NCI-H524 treated with DMSO at 0.1 percent for 48 hours (cell line): ENCODE data around the gene PHYHD1.

Experiments used
- DNase-seq: peaks from one replicate; lab custom pipeline; 2025; lab: John Stamatoyannopoulos, UW

The PHYHD1 gene

DNA sequence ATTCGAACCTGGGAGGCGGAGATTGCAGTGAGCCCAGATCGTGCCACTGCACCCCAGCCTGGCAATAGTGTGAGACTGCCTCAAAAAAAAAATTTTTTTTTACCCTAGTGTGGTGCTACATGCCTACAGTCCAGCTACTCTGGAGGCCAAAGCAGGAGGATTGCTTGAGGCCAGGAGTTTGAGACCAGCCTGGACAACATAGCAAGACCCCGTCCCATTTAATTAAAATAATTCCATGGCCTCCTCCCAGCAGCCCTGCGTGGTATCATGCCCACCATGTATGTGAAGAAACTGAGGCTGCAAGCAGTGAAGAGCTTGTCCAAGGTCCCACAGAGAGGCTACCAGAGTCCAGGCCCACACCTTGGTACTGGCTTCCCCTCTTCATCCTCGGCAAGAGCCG is 19.4 kb upstream of the PHYHD1 start:
- no peak for DNase-seq

DNA sequence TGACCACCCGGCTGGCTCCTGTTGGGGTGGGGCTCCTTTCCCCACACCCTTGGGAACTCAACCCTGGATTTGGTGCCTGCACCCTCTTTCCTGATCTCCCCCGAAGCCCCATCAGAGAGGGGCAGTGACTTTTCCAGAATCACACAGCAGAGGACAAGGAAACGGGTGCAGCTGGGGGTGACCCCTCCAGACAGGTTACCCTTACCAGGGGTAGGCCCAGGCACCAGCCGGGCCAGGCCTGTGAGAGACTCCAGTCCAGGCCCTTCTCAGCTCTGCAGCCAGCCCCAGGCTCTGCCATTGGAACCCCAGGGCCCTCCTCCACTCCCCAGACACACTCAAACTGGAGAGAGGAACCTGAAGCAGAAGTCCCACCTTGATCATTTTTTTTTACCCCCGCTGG is 19.0 kb upstream of the PHYHD1 start:
- DNase-seq: no peak

DNA sequence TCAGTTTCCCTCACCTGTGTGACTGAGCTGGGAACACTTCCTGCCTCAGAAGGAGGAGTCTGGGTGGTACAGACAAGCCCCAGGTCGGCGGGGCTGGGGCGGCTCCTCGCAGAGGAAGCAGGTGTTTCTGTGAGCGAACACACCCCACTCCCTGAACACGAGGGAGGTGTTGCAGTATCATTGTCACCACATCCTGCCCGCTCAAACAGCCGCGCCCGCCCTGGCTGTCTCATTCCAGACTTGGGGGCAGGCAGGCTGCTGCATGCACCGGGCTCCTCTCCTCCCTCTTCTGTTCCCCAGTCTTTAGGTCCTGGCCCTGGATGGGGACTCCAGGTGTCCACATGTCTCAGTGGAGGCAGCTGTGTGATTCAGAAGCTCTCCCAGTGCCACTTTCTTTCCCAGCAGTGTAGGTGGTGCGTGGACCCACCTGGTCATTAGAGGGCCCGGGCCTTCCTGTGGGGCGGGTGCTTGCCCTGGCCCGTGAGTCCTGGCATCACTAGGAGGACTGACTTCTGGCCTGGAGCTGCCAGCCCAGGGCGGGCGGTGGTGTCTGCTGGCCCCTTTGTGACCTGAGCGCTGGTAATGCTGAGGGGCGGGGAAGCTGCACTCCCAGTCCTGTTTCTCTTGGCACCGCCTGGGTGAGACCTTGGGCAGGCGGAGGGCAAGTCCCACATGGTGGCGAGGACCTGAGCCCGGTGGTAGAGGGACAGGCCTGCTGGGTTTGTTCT is 18.3 kb upstream of the PHYHD1 start:
- no peak for DNase-seq

DNA sequence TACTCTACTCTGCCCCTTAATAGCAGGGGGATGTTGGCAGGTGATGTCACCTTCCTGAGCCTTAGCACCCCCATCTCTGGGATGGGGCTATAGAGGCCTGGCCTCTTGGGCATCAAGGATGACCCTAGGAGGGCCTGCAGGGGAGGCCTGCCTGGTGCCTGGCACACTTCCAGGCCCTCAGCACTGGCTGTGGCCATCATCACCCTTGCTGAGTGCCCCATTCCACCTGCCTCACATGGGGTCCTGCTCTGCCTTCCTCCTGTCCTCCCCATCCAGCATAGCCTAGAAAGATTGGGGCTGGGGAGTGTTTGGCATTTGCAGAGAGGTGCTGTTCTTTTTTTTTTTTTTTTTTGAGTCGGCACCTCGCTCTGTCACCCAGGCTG is 17.7 kb upstream of the PHYHD1 start:
- DNase-seq: no peak

DNA sequence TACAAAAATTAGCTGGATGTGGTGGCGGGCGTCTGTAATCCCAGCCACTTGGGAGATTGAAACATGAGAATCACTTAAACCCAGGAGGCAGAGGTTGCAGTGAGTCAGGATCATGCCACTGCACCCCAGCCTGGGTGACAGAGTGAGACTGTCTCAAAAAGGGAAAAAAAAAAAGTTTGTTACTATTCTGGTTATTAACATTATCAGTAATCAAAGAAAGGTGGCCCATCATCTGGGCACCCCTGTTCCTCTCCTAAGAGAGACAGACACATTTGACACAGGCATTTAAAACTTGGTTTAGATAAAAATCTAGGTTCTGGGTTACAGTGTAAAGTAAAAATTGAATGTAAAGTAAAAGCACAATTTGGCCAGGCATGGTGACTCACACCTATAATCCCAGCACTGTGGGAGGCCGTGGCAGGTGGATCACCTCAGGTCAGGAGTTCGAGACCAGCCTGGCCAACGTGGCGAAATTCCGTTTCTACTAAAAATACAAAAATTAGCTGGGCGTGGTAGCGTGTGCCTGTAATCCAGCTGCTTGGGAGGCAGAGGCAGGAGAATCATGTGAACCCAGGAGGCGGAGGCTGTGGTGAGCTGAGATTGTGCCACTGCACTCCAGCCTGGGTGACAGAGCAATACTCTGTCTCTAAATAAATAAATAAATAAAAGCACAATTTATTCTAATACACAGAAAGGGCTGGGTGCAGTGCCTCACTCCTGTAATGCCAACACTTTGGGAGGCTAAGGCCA is 16.7 kb upstream of the PHYHD1 start:
- no peak for DNase-seq

DNA sequence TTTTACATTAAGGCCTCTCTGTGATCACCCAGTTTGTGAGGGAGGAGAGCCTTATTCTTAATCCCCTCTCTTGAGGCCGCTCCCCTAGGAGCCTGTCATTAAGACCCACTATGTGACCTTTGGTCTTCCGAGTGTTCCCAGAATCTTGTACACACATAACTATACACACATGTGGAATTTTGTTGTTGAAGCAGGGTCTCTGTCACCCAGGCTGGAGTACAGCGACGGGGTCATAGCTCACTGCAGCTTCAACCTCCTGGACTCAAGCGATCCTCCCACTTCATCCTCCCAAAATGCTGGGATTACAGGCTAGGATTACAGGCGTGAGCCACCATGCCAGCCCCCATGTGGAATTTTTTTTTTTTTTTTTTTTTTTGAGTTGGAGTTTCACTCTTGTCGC is 14.8 kb upstream of the PHYHD1 start:
- no peak for DNase-seq

DNA sequence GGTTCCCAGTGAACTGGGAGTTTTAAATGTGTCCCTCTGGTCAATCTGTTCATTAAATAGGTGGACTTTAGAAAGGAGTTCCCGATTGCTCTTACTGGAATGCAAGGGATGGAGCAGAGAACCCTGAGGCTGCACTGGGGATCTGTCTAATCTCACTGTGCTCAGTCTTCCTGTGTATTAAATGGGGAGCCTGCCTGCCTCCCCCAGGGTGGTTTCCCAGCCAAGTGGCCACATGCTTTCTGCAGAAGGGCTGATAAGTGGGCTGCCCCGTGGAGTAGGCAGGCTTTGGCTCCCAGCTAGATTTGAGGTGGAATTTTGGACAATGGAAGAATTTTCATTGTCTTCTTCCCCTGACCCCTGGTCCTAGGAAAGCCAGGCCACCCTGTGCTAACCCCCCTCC is 14.0 kb upstream of the PHYHD1 start:
- DNase-seq: no peak

DNA sequence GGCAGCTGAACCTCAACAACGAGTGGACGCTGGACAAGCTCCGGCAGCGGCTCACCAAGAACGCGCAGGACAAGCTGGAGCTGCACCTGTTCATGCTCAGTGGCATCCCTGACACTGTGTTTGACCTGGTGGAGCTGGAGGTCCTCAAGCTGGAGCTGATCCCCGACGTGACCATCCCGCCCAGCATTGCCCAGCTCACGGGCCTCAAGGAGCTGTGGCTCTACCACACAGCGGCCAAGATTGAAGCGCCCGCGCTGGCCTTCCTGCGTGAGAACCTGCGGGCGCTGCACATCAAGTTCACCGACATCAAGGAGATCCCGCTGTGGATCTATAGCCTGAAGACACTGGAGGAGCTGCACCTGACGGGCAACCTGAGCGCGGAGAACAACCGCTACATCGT is 12.4 kb upstream of the PHYHD1 start:
- no peak for DNase-seq

DNA sequence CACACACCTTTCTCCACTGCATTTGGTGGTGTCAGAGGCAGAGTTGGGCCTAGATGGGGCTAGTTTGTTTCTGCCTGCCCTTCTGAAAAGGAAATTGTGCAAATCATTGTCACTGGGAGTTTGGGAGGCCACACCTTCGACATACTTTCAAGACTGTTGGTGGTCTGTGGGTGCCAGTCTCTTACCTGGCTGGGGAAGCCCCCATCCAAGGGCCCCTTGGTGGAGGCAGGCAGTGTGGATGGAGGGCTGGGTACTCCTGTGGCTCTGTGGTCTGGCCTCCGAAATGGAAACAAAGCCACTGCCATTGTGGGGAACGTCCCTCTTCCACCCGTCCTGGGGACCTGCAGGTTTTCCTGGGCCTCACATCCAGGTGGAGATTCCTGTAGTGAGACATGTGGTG is 10.9 kb upstream of the PHYHD1 start:
- no peak for DNase-seq

DNA sequence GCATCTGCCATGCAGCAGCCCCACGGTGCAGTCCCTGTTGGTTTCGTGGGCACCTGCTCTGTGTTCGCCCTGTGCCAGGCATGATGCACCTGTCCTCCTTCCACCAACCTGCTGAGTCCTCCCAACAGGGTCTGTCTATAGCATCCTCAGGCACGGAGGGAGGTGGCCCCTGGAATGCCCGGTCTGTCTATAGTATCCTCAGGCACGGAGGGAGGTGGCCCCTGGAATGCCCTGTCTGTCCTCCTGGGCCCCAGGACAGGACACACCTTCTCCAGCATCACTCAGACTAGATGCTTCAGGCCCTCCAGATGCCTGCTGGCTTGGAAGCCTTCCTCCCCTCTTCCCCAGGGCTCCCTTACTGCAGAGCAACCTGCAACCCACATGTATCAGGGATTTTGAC is 9.9 kb upstream of the PHYHD1 start:
- no peak for DNase-seq

DNA sequence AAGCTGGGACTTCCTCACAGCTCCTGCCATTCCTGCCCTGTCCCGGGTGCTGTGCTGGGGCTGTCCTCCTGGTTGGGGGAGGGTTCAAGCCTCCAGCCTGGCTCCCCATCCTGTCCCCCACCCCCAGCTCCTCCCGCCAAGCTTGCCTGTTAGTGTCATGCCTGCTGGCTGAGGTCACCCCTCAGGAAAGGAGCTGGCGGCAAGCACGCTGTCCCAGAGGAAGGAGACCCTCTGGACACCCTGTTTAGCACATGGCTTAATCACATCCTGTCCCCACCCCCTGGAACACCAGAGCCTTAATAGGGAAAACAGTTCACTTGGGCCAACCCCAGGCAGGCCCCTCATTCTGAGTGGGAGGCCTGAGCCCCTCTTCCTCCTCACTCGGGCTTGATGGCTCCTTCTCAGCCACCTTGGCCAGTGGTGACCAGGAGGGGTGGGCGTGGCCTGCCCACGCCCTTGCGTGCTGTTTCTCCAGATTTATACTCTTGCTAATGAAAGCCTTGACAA is 9.2 kb upstream of the PHYHD1 start:
- DNase-seq: no peak

DNA sequence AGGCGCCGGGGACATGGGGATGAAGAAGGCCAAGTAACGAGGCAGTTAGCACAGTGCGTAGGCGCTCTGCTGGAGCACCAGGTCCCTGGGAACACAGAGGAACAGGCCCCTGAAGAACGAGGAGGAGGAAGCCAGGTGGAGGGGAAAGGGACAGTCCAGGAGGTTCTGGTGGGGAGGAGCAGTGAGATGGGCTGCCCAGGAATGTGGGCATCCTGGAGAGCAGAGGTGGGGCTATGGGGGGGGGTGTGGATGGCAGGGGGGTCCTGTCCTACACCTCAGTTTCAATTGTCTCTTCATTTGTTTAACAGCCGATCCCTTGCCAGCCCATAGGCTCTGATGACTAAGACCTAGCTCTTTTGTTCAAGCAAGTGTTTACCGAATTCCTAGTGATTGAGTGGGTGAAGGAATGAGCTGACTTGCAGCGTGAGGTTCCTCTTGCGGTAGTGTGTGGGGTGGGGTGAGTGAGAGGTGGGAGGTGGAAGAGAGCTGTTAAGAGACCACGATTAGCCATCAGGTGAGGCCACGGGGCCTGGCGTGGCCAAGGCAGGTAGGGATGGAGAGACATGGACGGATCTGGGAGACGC is 8.4 kb upstream of the PHYHD1 start:
- no peak for DNase-seq

DNA sequence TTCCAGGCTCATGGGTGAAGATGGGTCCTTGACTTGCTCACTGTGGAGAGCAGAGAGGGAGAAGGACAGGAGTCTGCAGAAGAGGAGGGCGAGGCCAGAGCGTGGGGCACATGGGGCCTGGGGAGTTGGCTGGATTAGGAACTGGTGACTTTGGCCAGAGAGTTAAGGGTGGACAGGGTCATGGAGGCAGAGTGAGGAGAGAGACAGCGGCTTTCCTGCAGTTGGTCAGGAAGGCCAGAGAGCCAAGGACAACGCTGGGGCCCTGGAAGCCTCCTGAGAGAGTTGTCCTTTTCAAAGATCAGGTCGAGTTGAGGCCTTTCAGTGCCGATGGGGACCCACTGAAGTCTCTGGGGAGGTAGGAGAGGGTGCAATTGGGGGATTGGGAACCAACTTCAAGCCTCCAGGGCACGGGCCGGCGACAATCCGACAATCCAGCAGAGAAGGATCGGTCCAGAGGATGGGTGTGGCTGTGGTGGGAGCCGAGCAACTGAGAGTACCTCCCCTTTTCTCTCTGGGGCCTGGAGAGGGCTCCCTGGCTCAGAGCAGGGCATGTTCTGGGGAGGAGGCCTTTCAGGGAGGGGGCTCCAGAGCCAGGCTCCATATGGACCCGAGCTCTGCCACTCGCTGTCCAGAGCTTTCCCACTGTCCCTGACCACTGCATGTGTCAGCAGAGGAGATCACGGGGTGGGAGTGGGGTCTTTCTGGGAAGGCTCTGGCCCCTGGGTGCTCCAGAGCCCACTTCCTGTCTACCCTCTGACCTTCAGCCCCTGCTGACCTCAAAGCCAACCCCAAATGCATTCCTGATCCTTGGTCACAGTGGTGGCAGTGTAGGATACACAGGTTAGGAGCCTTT is 7.5 kb upstream of the PHYHD1 start:
- no peak for DNase-seq

DNA sequence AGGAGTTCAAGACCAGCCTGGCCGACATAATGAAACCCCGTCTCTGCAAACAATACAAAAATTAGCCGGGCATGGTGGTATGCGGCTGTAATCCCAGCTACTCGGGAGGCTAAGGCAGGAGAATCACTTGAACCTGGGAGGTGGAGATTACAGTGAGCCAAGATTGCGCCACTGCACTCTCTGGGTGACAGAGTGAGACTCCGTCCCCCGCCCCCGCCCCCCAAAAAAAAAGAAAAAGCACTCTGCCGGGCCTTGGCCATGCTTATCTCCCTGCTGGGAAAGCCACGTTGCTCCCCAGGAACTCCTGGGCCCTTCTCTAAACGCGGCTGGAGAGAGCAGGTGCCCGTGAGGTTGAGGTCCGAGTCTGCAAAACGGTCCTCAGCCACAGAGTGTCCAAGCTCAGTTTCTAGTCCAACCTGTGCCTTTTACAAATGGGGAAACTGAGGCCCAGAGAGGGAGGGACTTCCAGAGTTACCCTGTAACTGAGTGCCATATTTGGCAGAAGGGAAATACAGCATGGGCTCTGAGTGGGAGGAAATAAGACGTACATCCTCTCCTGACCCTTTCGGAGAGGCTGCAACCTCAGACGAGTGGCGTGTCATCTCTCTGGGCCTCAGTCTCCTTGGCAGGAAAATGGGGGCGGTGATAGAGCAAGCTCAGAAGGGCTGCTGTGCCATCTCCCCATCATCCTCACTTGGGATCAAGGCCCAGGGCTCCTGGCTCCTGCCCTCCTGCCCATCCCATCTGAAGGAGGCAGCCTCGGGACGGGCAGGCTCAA is 6.6 kb upstream of the PHYHD1 start:
- DNase-seq: no peak

DNA sequence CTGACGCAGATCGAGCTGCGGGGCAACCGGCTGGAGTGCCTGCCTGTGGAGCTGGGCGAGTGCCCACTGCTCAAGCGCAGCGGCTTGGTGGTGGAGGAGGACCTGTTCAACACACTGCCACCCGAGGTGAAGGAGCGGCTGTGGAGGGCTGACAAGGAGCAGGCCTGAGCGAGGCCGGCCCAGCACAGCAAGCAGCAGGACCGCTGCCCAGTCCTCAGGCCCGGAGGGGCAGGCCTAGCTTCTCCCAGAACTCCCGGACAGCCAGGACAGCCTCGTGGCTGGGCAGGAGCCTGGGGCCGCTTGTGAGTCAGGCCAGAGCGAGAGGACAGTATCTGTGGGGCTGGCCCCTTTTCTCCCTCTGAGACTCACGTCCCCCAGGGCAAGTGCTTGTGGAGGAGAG is 4.6 kb upstream of the PHYHD1 start:
- no peak for DNase-seq

DNA sequence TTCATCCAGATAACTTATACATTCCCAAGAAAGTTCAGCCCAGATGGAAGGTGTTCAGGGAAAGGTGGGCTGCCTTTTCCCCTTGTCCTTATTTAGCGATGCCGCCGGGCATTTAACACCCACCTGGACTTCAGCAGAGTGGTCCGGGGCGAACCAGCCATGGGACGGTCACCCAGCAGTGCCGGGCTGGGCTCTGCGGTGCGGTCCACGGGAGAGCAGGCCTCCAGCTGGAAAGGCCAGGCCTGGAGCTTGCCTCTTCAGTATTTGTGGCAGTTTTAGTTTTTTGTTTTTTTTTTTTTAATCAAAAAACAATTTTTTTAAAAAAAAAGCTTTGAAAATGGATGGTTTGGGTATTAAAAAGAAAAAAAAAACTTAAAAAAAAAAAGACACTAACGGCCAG is 4.0 kb upstream of the PHYHD1 start:
- DNase-seq: no peak

DNA sequence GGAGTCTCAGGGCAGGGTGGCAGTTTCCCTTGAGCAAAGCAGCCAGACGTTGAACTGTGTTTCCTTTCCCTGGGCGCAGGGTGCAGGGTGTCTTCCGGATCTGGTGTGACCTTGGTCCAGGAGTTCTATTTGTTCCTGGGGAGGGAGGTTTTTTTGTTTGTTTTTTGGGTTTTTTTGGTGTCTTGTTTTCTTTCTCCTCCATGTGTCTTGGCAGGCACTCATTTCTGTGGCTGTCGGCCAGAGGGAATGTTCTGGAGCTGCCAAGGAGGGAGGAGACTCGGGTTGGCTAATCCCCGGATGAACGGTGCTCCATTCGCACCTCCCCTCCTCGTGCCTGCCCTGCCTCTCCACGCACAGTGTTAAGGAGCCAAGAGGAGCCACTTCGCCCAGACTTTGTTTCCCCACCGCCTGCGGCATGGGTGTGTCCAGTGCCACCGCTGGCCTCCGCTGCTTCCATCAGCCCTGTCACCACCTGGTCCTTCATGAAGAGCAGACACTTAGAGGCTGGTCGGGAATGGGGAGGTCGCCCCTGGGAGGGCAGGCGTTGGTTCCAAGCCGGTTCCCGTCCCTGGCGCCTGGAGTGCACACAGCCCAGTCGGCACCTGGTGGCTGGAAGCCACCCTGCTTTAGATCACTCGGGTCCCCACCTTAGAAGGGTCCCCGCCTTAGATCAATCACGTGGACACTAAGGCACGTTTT is 3.5 kb upstream of the PHYHD1 start:
- DNase-seq: no peak

DNA sequence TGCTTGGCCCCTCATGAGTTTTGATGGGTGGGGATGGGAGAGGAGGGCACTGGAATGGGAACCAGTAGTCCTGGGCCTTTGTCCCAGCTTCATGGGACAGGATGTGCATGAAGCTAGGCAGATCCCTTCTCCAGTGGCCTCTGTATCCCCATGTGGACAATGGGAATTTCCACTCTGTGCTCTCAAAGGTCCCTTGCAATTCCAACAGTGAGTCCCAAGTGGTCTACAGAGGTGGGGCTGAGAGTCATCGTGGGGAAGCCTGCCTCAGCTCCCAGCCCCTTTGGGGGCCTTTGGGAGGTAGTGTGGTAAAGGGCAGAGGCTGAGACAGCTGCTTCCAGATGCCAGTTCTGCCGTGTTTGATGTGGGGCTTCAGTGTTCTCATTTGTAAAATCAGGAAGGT is 1.9 kb upstream of the PHYHD1 start:
- no peak for DNase-seq

DNA sequence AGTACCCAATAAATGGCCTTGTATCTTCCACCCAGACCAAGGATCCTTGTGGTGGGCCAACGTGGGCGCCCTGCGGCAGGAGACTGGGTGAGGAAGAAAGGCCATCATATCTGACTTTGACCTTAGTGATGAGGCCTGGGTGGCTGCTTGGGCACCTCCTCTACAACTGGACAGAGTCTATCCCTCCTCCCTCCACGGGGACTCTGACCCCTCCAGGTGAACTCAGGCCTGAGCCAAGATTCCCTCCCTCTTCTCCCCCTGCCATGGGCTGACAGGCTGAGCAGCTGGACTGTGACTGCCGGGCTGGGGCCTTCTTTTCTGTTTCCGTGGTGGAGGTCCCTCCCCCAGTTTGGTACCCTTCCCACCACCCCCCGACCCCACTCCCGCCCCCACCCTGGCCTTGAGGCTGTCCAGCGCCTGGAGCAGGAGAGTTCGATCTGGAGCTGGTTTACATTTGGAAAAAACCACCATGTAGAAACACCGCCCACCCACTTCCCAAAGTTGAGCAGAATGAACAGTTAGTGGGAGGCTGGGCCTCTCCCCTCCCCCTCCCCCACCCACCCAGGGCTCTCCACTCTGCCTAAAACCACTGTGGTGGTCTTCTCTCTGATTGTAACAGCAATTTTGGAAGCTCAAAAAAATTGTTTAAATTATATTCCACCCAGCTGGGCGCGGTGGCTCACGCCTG is 1.2 kb upstream of the PHYHD1 start:
- no peak for DNase-seq
